IMR-90 (cell line): ENCODE results near the gene CAPS2. TPM values are rescaled to one million over a fixed set of nuclear protein-coding genes. Genes with fewer than 3 reads are reported as not detected.

Source experiments
- ATAC-seq: fragments of 200-7000 bp; cut with Tn5 transposase; 2 replicates; pipeline ENCODE4 v1.9.1; 2020; ENCODE audit warnings: low read depth, mild to moderate bottlenecking, moderate library complexity
- Bru-seq: library from RNA; stranded (reverse); fragments of 400-500 nt; gene quantifications from one replicate; lab custom pipeline; 2021; lab: Mats Ljungman, UMichigan
- BruChase-seq, 2 experiments: library from RNA; stranded (reverse); fragments of 400-500 nt; gene quantifications; one replicate each; lab custom pipeline; 2021; lab: Mats Ljungman, UMichigan
- BruUV-seq: library from RNA; stranded (reverse); fragments of 400-500 nt; replicated peaks from 2 replicates; lab custom pipeline; 2021; lab: Mats Ljungman, UMichigan
- CTCF ChIA-PET: fragments of 300-600 bp; formaldehyde crosslinking; extraction: SDS; loops from one replicate; lab custom pipeline; 2021; ENCODE audit warnings: antibody characterized with exemption; lab: Yijun Ruan, JAX
- POLR2A ChIA-PET: fragments of 300-600 bp; sonication (Branson Sonifier 250); formaldehyde crosslinking; loops from one replicate; lab custom pipeline; 2022; ENCODE audit warnings: antibody characterized with exemption; ENCODE audit not compliant: unreplicated experiment; lab: Charles Lee
- DNase-seq: peaks from one replicate; pipeline ENCODE4 v3.0.0; 2013
- H2AFZ ChIP-seq: replicated peaks from 2 replicates; pipeline ENCODE3; 2013; ENCODE audit warnings: low read length, mild to moderate bottlenecking; ENCODE audit not compliant: poor library complexity
- H2AK5ac ChIP-seq: 2 replicates; pipeline ENCODE4 v1.6.1; 2013; ENCODE audit warnings: low read depth, low read length, inconsistent platforms
- H2AK9ac ChIP-seq: replicated peaks from 2 replicates; pipeline ENCODE3; 2013; ENCODE audit warnings: mild to moderate bottlenecking, low read depth, low read length, moderate library complexity; ENCODE audit not compliant: poor library complexity
- H2BK120ac ChIP-seq: 2 replicates; pipeline ENCODE4 v1.6.1; 2013; ENCODE audit warnings: low read depth, low read length, inconsistent platforms
- H2BK15ac ChIP-seq: 3 replicates; pipeline ENCODE4 v1.6.1; 2013; ENCODE audit warnings: low read depth, low read length, inconsistent platforms
- H2BK20ac ChIP-seq: 2 replicates; pipeline ENCODE4 v1.6.1; 2013; ENCODE audit warnings: low read depth, mild to moderate bottlenecking, inconsistent platforms, low read length, moderate library complexity
- H2BK5ac ChIP-seq: 2 replicates; pipeline ENCODE4 v1.6.1; 2013; ENCODE audit warnings: mild to moderate bottlenecking, low read depth, low read length, inconsistent platforms; ENCODE audit not compliant: poor library complexity, severe bottlenecking
- H3K14ac ChIP-seq: replicated peaks from 2 replicates; pipeline ENCODE4 v1.6.1; 2013; ENCODE audit warnings: low read depth, low read length, inconsistent platforms
- H3K18ac ChIP-seq: 2 replicates; pipeline ENCODE4 v1.6.1; 2013; ENCODE audit warnings: low read depth, low read length, control low read depth
- H3K23ac ChIP-seq: 2 replicates; pipeline ENCODE4 v1.6.1; 2013; ENCODE audit warnings: low read depth, low read length, inconsistent platforms
- H3K27ac ChIP-seq: 2 replicates; pipeline ENCODE4 v1.5.1; 2013; ENCODE audit warnings: mild to moderate bottlenecking, control low read depth, low read length; ENCODE audit not compliant: insufficient read depth
- H3K27me3 ChIP-seq: 2 replicates; pipeline ENCODE4 v1.6.1; 2013; ENCODE audit warnings: low read length; ENCODE audit not compliant: control insufficient read depth, insufficient read depth
- H3K36me3 ChIP-seq: 2 replicates; pipeline ENCODE4 v1.6.1; 2013; ENCODE audit warnings: low read length, mixed read lengths; ENCODE audit not compliant: control insufficient read depth, insufficient read depth
- H3K4ac ChIP-seq: 2 replicates; pipeline ENCODE4 v1.6.1; 2013; ENCODE audit warnings: low read depth, low read length, inconsistent platforms
- H3K4me1 ChIP-seq: 2 replicates; pipeline ENCODE4 v1.6.1; 2013; ENCODE audit warnings: low read length, mixed read lengths; ENCODE audit not compliant: control insufficient read depth, insufficient read depth
- H3K4me2 ChIP-seq: 2 replicates; pipeline ENCODE4 v1.6.1; 2013; ENCODE audit warnings: low read depth, mild to moderate bottlenecking, control low read depth, low read length, moderate library complexity
- H3K4me3 ChIP-seq: 2 replicates; pipeline ENCODE4 v1.5.1; 2013; ENCODE audit warnings: low read depth, mild to moderate bottlenecking, control low read depth, low read length, moderate library complexity; ENCODE audit not compliant: insufficient read depth
- H3K56ac ChIP-seq: 2 replicates; pipeline ENCODE4 v1.6.1; 2013; ENCODE audit warnings: low read length, inconsistent platforms; ENCODE audit not compliant: insufficient read depth; ENCODE audit errors: extremely low read depth
- H3K79me1 ChIP-seq, 2 experiments: 2 replicates each; pipeline ENCODE4 v1.6.1; 2013; ENCODE audit warnings: low read length in 2 of 2, inconsistent platforms in 1 of 2, low read depth in 1 of 2
- H3K9ac ChIP-seq: 2 replicates; pipeline ENCODE4 v1.6.1; 2013; ENCODE audit warnings: low read depth, low read length, control low read depth
- H3K9me1 ChIP-seq: 2 replicates; pipeline ENCODE4 v1.6.1; 2013; ENCODE audit warnings: low read length, inconsistent platforms; ENCODE audit not compliant: insufficient read depth
- H3K9me3 ChIP-seq: 2 replicates; pipeline ENCODE4 v1.6.1; 2013; ENCODE audit warnings: low read length; ENCODE audit not compliant: control insufficient read depth, insufficient read depth
- H4K20me1 ChIP-seq: 2 replicates; pipeline ENCODE4 v1.6.1; 2013; ENCODE audit warnings: low read length, inconsistent platforms; ENCODE audit not compliant: insufficient read depth
- H4K5ac ChIP-seq: 2 replicates; pipeline ENCODE4 v1.6.1; 2013; ENCODE audit warnings: mild to moderate bottlenecking, low read depth, low read length, control low read depth
- H4K8ac ChIP-seq, 2 experiments: 2 replicates each; pipeline ENCODE4 v1.6.1; 2013; ENCODE audit warnings: low read depth in 2 of 2, low read length in 2 of 2, control low read depth in 1 of 2, inconsistent platforms in 1 of 2
- H4K91ac ChIP-seq: 2 replicates; pipeline ENCODE4 v1.6.1; 2013; ENCODE audit warnings: low read depth, low read length, inconsistent platforms; ENCODE audit not compliant: insufficient read depth
- BHLHE40 ChIP-seq: fragments of 150-350 bp; IDR thresholded peaks from 2 replicates; pipeline ENCODE4 v1.6.1; 2016; ENCODE audit warnings: mild to moderate bottlenecking, low read depth, low read length
- CEBPB ChIP-seq: IDR thresholded peaks from 2 replicates; pipeline ENCODE4 v1.6.1; 2012; ENCODE audit warnings: low read depth, low read length, improper control_type of control experiment
- FOS ChIP-seq: fragments of 150-350 bp; IDR thresholded peaks from 2 replicates; pipeline ENCODE4 v1.6.1; 2016; ENCODE audit warnings: low read depth, low read length
- MAFK ChIP-seq: IDR thresholded peaks from 2 replicates; pipeline ENCODE4 v1.6.1; 2012; ENCODE audit warnings: low read depth, low read length, improper control_type of control experiment
- MXI1 ChIP-seq: IDR thresholded peaks from 2 replicates; pipeline ENCODE4 v1.6.1; 2012; ENCODE audit warnings: low read depth, mild to moderate bottlenecking, low read length, moderate library complexity, borderline replicate concordance
- RAD21 ChIP-seq: IDR thresholded peaks from 2 replicates; pipeline ENCODE4 v1.6.1; 2012; ENCODE audit warnings: low read length, improper control_type of control experiment
- WGBS, 2 experiments: methylation state at CpG; one replicate each; pipeline versions ENCODE4 v1.1.5 to v1.1.7; 2013; ENCODE audit warnings: missing lambda C conversion rate in 2 of 2; ENCODE audit not compliant: insufficient read length in 1 of 2; ENCODE audit errors: extremely low coverage in 2 of 2; 5-methylcytosine and 5-hydroxymethylcytosine counted together
- dilution Hi-C: fragments of 300-500 bp; cut with HindIII; formaldehyde crosslinking; loops from one replicate; pipeline ENCODE4 v1.14.3; 2018; ENCODE audit warnings: low sequenced_read_pairs; ENCODE audit not compliant: unreplicated experiment
- in situ Hi-C: fragments of 300-500 bp; cut with MboI; formaldehyde crosslinking; loops from 3 replicates; pipeline ENCODE4 v1.14.3; 2019; ENCODE audit warnings: low sequenced_read_pairs, inconsistent platforms, mixed read lengths
- intact Hi-C: fragments of 100-400 bp; cut with micrococcal nuclease; formaldehyde crosslinking; loops from 2 replicates; pipeline ENCODE4 v1.10.0; 2022
- long read RNA-seq: library from polyadenylated mRNA; unstranded; transcript quantifications from one replicate; pipeline ENCODE4 v2.0.0, GENCODE V29; 2021; ENCODE audit not compliant: unreplicated experiment
- polyA plus RNA-seq, 3 experiments: library from polyadenylated mRNA; depleted of rRNA; stranded (reverse); fragments of >200 nt; gene quantifications; 2 replicates each; pipeline ENCODE4 v1.2.3, GENCODE V29; 2012; ENCODE audit warnings: low replicate concordance in 1 of 3
- total RNA-seq: library from RNA; depleted of rRNA; stranded (reverse); fragments of >200 nt; gene quantifications from 2 replicates; pipeline ENCODE4 v1.2.3, GENCODE V29; 2012; rRNA removed
- TF ChIP-seq, protein P1 (sequence below): fragments of 150-350 bp; IDR thresholded peaks from 2 replicates; pipeline ENCODE4 v1.6.1; 2016; ENCODE audit warnings: low read depth, mild to moderate bottlenecking, low read length, moderate library complexity, borderline replicate concordance
- TF ChIP-seq, protein P2 (sequence below): fragments of 150-350 bp; IDR thresholded peaks from 2 replicates; pipeline ENCODE4 v1.6.1; 2017; ENCODE audit warnings: mild to moderate bottlenecking, antibody characterized with exemption, low read length, low read depth
- TF ChIP-seq, protein P3 (sequence below): conservative IDR thresholded peaks from 2 replicates; pipeline ENCODE4 v1.5.1; 2012; ENCODE audit warnings: mild to moderate bottlenecking, low read depth, low read length, improper control_type of control experiment

The CAPS2 gene
- total RNA-seq: 2.7 and 2.8 TPM in 2 replicates
- polyA plus RNA-seq (2012; rRNA removed): 0.98 and 1.2 TPM in 2 replicates
- 0.11 and 0.26 TPM in 2 replicates for polyA plus RNA-seq (2012; cell fraction: cytosol; rRNA removed)
- polyA plus RNA-seq (2012; cell fraction: nucleus; rRNA removed; ENCODE audit: low replicate concordance): 0.90 and 3.4 TPM in 2 replicates
- Bru-seq, nascent RNA: percentile 34 among the genes with signal in this experiment
- percentile 35 among the genes with signal in this experiment for BruChase-seq, experiment 1, labeled RNA remaining after a 6-hour chase
- BruChase-seq, experiment 2, labeled RNA remaining after a 2-hour chase: percentile 41 among the genes with signal in this experiment
- long read RNA-seq, partial matches to known transcripts: 0 of 2 reads
- long read RNA-seq, other reads (novel, unspliced or antisense): 2 of 2 reads

DNA sequence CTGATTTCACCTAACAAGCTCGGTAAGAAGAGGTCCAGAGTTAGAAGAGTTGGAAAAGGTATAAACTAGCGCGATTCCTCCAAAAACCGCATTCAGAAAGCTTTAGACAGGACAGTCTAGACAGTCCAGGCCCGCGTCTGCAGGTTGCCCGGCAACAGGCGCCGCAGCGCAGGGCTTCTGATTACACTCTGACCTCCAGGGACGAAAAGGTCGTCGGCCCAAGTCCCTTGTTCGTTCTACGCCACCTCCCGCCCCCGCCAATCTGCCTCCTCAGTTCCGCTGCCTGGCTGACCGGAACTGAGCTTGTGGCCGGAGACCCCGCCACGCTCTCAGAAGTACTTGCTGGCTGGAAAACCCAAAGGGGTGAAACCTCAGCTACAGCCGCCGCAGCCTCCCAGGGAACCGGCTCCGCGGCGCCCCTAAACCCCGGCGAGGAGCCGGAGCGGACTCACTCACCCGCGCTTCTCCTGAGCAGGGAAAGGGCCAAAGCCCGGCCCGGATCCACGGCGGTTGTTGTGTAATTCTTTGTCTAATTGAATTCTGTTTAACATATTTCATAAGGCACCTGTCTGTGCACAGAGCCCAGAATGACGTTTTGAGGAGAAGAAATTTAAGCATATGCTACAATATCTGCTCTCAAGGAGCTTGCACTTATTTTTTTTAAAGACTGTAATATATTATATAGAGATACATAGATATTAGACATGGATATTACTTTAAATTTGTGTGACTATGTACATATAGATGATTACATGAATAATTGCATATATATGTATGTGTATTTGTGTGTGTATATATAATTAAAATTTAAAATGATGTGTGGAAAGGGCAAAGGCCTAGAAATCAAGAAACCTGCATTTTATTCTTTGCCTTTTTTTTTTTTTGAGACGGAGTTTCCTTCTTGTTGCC, at the start of gene CAPS2:
CAPS2 (minus strand) TSS at position 407 of the 909 bp plus-strand sequence. CDS start 3,826 bp downstream, outside the sequence.
- 0 out of 2 replicates have a peak within 1 kb of the TSS, but pooled peaks have one; percentile 10 for H3K14ac ChIP-seq
- peak within 1 kb of the TSS in 1 of 2 experiments; percentile 59; a peak in 1 of 4 replicates for H4K8ac ChIP-seq
- no peak within 1 kb of the TSS for H2BK15ac ChIP-seq
- peak within 1 kb of the TSS; percentile 93 for H3K4me3 ChIP-seq
- no peak within 1 kb of the TSS for H4K5ac ChIP-seq
- H3K9ac ChIP-seq: peak within 1 kb of the TSS; percentile 51
- 1% methylated on average over 18 of the region's 40 CpGs; no CpG with 5 or more reads in 1 of the 2 experiments for WGBS, 2 experiments
- ChIA-PET POLR2A (interaction anchor here (0.6 kb wide), 1 partner anchor 10 kb away, joined by 3 read pairs; no protein-coding TSS in a partner anchor), CTCF (interaction anchor here (0.9 kb wide), 1 partner anchor 41 kb away, joined by 3 read pairs; no protein-coding TSS in a partner anchor)
- intact Hi-C loops: loop anchor here (1.0 to 5.0 kb wide), 2 partner anchors 150 to 702 kb away; partner anchors contain the start of genes GLIPR1 and PHLDA1
- H3K4ac ChIP-seq: peak within 1 kb of the TSS; percentile 42
- H3K18ac ChIP-seq: no peak within 1 kb of the TSS
- H2AK5ac ChIP-seq: no peak within 1 kb of the TSS
- H4K20me1 ChIP-seq: no peaks in the 10 kb centered on the region
- H3K4me1 ChIP-seq: no peaks in the 10 kb centered on the region
- no peaks in the 10 kb centered on the region for H3K9me3 ChIP-seq
- DNase-seq (peak; percentile 84), ATAC-seq (peak; percentile 94)
- no TSS peak for BruUV-seq
- H2AFZ ChIP-seq: peak within 1 kb of the TSS; percentile 98
- no peaks in the 10 kb centered on the region for H3K79me1 ChIP-seq
- H3K27ac ChIP-seq: peak within 1 kb of the TSS; percentile 36; the same call in 1 of the 2 replicates
- peak within 1 kb of the TSS; percentile 37; the same call in 1 of the 2 replicates for H4K91ac ChIP-seq
- H3K9me1 ChIP-seq: no peaks in the 10 kb centered on the region
- H2BK120ac ChIP-seq: peak within 1 kb of the TSS; percentile 65
- H3K27me3 ChIP-seq: no peaks in the 10 kb centered on the region
- in situ Hi-C loops: loop anchor here (5.0 to 25.0 kb wide), 2 partner anchors 157 to 707 kb away; partner anchors contain the start of gene PHLDA1
- peak within 1 kb of the TSS; percentile 93 for H3K4me2 ChIP-seq
- peak within 1 kb of the TSS; percentile 45; the same call in 1 of the 2 replicates for H3K23ac ChIP-seq
- H2BK20ac ChIP-seq: no peak within 1 kb of the TSS
- no peaks in the 10 kb centered on the region for H3K36me3 ChIP-seq
- H3K56ac ChIP-seq: no peak within 1 kb of the TSS
- peak within 1 kb of the TSS; percentile 64 for H2BK5ac ChIP-seq
- H2AK9ac ChIP-seq: peak within 1 kb of the TSS; percentile 47
- dilution Hi-C loops: no loop called here
- TF ChIP-seq, protein P1, sequence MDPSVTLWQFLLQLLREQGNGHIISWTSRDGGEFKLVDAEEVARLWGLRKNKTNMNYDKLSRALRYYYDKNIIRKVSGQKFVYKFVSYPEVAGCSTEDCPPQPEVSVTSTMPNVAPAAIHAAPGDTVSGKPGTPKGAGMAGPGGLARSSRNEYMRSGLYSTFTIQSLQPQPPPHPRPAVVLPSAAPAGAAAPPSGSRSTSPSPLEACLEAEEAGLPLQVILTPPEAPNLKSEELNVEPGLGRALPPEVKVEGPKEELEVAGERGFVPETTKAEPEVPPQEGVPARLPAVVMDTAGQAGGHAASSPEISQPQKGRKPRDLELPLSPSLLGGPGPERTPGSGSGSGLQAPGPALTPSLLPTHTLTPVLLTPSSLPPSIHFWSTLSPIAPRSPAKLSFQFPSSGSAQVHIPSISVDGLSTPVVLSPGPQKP: no peak
- TF ChIP-seq BHLHE40: no peak
- peak; percentile 88 for TF ChIP-seq CEBPB
- no peak for TF ChIP-seq MXI1
- no peak; the same call in none of the 2 replicates for TF ChIP-seq RAD21
- TF ChIP-seq, protein P2, sequence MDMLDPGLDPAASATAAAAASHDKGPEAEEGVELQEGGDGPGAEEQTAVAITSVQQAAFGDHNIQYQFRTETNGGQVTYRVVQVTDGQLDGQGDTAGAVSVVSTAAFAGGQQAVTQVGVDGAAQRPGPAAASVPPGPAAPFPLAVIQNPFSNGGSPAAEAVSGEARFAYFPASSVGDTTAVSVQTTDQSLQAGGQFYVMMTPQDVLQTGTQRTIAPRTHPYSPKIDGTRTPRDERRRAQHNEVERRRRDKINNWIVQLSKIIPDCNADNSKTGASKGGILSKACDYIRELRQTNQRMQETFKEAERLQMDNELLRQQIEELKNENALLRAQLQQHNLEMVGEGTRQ: no peak
- TF ChIP-seq, protein P3, sequence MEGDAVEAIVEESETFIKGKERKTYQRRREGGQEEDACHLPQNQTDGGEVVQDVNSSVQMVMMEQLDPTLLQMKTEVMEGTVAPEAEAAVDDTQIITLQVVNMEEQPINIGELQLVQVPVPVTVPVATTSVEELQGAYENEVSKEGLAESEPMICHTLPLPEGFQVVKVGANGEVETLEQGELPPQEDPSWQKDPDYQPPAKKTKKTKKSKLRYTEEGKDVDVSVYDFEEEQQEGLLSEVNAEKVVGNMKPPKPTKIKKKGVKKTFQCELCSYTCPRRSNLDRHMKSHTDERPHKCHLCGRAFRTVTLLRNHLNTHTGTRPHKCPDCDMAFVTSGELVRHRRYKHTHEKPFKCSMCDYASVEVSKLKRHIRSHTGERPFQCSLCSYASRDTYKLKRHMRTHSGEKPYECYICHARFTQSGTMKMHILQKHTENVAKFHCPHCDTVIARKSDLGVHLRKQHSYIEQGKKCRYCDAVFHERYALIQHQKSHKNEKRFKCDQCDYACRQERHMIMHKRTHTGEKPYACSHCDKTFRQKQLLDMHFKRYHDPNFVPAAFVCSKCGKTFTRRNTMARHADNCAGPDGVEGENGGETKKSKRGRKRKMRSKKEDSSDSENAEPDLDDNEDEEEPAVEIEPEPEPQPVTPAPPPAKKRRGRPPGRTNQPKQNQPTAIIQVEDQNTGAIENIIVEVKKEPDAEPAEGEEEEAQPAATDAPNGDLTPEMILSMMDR: no peak
- TF ChIP-seq MAFK: no peak
- 0 out of 2 replicates have a peak, but pooled peaks have one; percentile 2 for TF ChIP-seq FOS
